Measurements from ENCODE around the gene ZNF44.

DNA sequence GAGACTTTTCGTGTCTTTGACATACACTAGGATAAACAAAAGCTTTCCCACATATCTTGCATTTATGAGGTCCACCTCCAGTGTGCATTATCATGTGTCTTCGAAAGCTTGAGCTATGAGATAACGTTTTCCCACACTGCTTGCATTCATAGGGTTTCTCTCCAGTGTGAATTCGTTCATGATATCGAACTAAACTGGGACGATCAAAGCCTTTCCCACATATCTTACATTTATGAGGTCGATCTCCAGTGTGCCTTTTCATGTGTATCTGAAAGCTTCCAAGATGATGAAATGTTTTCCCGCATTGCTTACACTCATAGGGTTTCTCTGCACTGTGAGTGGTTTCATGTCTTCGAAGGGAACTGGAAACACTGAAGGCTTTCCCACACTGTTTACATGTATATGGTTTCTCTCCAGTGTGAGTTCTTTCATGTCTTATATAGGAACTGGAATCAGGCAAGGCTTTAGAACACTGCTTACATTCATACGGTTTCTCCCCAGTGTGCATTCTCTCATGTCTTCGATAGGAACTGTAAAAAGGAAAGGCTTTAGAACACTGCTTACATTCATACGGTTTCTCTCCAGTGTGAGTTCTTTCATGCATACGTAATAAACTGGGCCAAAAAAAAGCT is 24.2 kb upstream of the ZNF44 start:
- no peak for TF ChIP-seq ATF2 (CRISPR knock-in tag; IDR thresholded peaks at IDR 0.05; ENCODE audit: borderline replicate concordance, low read depth)
- TF ChIP-seq, protein P1, sequence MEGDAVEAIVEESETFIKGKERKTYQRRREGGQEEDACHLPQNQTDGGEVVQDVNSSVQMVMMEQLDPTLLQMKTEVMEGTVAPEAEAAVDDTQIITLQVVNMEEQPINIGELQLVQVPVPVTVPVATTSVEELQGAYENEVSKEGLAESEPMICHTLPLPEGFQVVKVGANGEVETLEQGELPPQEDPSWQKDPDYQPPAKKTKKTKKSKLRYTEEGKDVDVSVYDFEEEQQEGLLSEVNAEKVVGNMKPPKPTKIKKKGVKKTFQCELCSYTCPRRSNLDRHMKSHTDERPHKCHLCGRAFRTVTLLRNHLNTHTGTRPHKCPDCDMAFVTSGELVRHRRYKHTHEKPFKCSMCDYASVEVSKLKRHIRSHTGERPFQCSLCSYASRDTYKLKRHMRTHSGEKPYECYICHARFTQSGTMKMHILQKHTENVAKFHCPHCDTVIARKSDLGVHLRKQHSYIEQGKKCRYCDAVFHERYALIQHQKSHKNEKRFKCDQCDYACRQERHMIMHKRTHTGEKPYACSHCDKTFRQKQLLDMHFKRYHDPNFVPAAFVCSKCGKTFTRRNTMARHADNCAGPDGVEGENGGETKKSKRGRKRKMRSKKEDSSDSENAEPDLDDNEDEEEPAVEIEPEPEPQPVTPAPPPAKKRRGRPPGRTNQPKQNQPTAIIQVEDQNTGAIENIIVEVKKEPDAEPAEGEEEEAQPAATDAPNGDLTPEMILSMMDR (IDR thresholded peaks at IDR 0.05), result no peak
